Posterior vena cava (tissue), 2 donors: ENCODE data around the gene HADHB. TPM values are rescaled to one million over a fixed set of nuclear protein-coding genes. Genes with fewer than 3 reads are reported as not detected.
"Not testable (repeated sequence)": the region's sequence is repeated elsewhere in the genome, so short reads cannot be mapped to it uniquely, and the experiment has no call there.

Experiments used
- DNase-seq: peaks from one replicate; pipeline ENCODE4 v3.0.0-alpha.2; 2020; ENCODE audit warnings: low spot score
- intact Hi-C, 2 donors: fragments of 100-400 bp; cut with DNase I; formaldehyde crosslinking; loops; one replicate each; pipeline versions ENCODE4 v1.14.1 to v1.14.2; 2022 to 2023
- total RNA-seq, 2 donors: library from RNA; stranded (reverse); fragmentation: NEBNext Ultra II Directional; extraction: Animal tissue kit (Norgen Biotek cat#: 25700); gene quantifications; one replicate each; pipeline ENCODE4 v1.2.1, GENCODE V29; 2021
- donor health status: DM: yes; HTN: yes; CAD: no.
- donor health status: DM: yes; HTN: yes; CAD: no.

HADHB gene
- total RNA-seq, 2 donors from 2014 or later = 87.6 to 125 TPM

DNA sequence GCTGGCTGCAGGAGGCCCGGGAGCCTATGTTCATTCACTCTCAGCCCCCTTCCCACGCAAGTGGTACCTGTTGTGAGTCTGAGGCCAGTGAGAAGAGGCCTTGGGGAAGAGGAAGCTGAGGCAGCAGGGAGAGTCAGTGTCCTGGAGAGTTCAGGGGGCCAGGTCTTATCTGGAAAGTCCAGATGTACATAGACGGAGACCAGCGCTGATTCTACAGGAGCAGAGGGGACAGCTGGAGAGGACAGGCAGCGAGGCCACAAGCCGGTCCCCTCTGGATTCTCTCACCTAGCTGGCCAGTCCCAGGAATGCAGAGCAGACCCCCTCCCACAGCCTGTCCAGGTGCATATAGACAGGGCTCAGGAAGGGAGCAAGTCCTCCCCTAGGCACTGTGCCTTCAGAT is 72.1 kb downstream of the HADHB start:
- no peak for DNase-seq
- intact Hi-C loops = no loop called here

DNA sequence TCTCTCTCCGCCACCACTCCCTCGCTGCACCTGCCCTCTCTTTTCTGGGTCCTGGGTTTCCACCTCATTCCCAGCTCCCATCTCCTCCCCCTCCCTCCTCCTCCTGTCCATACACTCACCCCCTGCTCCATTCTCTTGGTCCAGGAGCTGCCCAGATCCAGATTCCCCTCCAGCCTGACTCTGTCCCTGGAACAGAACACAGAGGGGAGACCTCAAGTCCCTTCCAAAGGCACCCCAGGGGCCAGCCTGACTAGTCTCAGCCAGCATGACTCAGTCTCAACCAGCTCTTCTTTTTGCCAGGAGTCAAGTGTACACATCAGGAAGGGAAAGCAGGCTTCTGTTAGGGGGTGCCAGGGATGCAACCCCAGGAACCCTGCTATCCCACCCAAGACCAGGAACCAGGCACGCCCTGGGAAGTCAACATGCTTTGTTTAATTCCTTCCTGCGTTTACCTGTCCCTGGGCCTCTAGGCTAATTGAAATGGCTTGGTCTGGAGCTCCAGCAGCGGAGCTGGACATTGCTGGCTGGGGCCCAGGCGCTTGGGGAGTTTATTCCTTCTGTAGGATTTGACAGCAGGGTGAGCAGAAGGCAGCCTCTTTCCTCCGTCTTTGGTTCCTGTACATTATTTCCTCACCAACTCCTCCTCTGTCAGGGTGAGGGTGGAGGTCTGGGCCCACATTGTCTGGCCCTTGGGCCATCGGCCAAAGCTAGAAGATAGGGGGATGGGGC is 72.8 kb downstream of the HADHB start:
- DNase-seq = no peak
- intact Hi-C loops = no loop called here

DNA sequence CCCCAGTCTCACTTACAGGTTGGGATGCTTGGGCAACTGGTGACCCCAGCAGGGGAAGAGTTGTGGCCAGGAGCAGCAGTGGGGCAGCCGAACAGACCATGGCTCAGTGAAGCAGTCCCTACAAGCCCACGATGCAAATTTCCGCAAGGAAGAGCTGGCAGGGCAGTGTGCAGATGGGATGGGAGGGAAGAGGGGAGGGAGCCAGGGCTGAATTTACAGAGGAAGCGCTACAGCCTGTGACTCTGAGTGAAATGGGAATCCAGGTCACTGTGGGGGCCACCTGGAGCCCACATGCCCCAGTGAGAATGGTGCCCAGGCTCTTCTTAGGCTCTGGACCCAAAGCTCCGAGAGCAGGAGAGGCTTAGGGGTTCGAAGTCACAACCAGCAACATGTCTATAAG is 74.2 kb downstream of the HADHB start:
- DNase-seq = no peak
- intact Hi-C loops = no loop called here

DNA sequence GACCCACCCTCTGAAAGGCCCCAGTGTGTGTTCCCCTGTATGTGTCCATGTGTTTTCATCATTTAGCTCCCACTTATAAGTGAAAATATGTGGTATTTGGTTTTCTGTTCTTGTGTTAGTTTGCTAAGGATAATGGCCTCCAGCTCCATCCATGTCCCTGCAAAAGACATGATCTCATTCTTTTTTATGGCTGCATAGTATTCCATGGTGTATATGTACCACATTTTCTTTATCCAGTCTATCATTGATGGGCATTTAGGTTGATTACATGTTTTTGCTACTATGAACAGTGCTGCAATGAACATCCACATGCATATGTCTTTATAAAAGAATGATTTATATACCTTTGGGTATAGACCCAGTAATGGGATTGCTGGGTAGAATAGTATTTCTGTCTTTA is 79.7 kb downstream of the HADHB start:
- intact Hi-C loops = loop anchor here in 1 of 2 donors (10.0 kb wide), 1 partner anchor 80 kb away; the partner anchor contains the start of genes HADHA and HADHB
- not testable (repeated sequence) for DNase-seq

- DNase-seq = no peak
- intact Hi-C loops = loop anchor here in 1 of 2 donors (10.0 kb wide), 1 partner anchor 80 kb away; the partner anchor contains the start of genes HADHA and HADHB
Observed at GRCh38 chr2:26324903-26325302, 80.2 kb downstream of the HADHB start.

- no peak for DNase-seq
- intact Hi-C loops = loop anchor here in 1 of 2 donors (10.0 kb wide), 1 partner anchor 81 kb away; the partner anchor contains the start of genes HADHA and HADHB
Observed at GRCh38 chr2:26325851-26326250, 81.1 kb downstream of the HADHB start.

- intact Hi-C loops = loop anchor here in 1 of 2 donors (10.0 kb wide), 1 partner anchor 82 kb away; the partner anchor contains the start of genes HADHA and HADHB
- no peak for DNase-seq
Observed at GRCh38 chr2:26326514-26326913, 81.8 kb downstream of the HADHB start.

- intact Hi-C loops = loop anchor here in 1 of 2 donors (10.0 kb wide), 1 partner anchor 83 kb away; the partner anchor contains the start of genes HADHA and HADHB
- no peak for DNase-seq
Observed at GRCh38 chr2:26327291-26328272, 82.8 kb downstream of the HADHB start.

DNA sequence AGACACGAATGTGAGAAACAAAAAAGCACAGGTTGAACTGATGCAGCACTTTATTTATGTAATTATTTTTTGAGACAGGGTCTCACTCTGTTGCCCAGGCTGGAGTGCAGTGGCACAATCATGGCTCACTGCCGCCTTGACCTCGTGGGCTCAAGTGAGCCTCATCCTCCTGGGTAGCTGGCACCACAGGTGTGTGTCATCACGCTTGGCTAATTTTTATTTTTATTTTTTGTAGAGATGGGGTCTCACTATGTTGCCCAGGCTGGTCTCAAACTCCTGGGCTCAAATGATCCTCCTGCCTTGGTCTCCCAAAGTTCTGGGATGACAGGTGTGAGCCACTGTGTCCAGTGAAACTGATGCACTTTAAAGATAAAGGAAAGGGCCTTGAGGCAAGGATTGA is 84.3 kb downstream of the HADHB start:
- intact Hi-C loops = loop anchor here in 1 of 2 donors (10.0 kb wide), 1 partner anchor 84 kb away; the partner anchor contains the start of genes HADHA and HADHB
- DNase-seq = not testable (repeated sequence)

GRCh38 chr2:26330114-26330549 is 85.4 kb downstream of the HADHB start:
- intact Hi-C loops = no loop called here

GRCh38 chr2:26330604-26331003 is 85.9 kb downstream of the HADHB start:
- intact Hi-C loops = no loop called here
- DNase-seq = no peak

More at GRCh38 chr2:26330114-26330549, 85.4 kb downstream of the HADHB start:
- peak; percentile 96 for DNase-seq

DNA sequence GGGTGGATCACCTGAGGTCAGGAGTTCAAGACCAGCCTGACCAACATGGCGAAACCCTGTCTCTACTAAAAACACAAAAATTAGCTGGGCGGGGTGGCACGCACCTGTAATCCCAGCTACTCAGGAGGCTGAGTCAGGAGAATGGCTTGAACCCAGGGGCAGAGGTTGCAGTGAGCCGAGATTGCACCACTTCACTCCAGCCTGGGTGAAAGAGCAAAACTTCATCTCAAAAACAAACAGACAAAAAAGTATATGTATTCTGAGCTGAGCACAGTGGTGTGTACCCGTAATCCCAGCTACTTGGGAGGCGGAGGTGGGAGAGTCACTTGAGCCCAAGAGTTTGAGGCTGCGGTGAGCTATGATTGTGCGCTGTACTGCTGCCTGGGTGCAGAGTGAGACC is 86.6 kb downstream of the HADHB start:
- intact Hi-C loops, DNase-seq: not testable (repeated sequence)

DNA sequence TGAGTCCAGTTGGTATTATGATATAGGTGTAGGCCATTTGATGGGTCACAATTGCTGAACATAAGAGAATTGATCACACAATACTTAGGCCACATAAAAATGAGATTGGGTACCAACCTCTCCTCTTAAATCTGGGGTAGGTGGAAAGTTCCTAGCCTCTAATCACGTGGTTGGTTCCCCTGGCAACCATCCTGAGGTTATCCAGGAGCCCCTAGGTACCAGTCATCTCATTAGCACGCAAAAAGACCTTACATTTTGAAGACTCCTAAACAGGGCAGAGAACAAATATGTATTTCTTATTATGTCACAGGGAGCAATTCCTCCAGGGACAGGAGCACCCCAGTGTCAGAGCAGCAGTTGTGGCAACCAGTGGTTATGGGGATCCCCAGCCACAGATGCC is 88.6 kb downstream of the HADHB start:
- intact Hi-C loops = no loop called here
- DNase-seq = no peak

GRCh38 chr2:26335231-26335630 is 90.5 kb downstream of the HADHB start:
- DNase-seq = no peak
- intact Hi-C loops = no loop called here

GRCh38 chr2:26336719-26337118 is 92.0 kb downstream of the HADHB start:
- intact Hi-C loops = no loop called here
- DNase-seq = no peak

GRCh38 chr2:26337298-26337697 is 92.6 kb downstream of the HADHB start:
- intact Hi-C loops = no loop called here
- DNase-seq = no peak
